ENCODE data around the gene PHF2.

PHF2 gene

DNA sequence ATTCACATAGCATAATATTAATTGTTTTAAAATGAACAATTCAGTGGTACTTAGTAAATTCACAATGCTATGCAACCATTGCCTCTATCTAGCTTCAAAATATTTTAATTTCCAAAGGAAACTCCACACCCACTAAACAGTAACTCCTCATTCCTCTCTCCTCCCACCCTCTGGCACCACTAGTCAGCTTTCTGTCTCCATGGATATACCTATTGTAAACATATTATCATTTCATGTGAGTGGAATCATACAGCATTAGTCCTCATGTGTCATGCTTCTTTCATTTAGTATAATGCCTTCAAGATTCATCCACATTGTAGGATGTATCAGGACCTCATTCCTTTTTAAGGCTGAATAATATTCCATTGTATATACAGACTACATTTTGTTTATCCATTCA is 48.6 kb downstream of the PHF2 start:
- TF ChIP-seq GATA3 (IDR thresholded peaks at IDR 0.05; ENCODE audit: low read depth, low read length) (no peak), GATA2 (IDR thresholded peaks at IDR 0.05; ENCODE audit: low read depth, low read length) (no peak)

DNA sequence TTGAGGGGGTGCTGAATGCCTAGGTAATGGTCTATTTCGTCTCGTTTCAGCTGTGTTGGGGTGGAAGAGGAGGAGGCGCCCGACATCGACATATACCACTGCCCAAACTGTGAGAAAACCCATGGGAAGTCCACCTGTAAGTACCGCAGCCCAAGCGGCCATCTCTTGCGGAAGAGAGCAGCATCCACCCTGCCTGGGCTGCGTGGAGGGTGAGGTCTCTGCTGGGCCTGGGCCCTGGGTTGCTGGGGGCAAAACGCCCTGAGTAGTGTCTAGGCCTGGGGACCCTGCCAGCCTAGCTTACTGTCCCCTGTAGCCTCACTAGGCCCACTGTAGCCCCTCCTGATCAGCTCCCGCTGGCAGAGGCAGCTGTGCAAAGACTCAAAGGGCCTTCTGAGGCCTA is 53.5 kb downstream of the PHF2 start:
- TF ChIP-seq GATA2 (IDR thresholded peaks at IDR 0.05; ENCODE audit: low read depth, low read length) (no peak), GATA3 (IDR thresholded peaks at IDR 0.05; ENCODE audit: low read depth, low read length) (no peak)

DNA sequence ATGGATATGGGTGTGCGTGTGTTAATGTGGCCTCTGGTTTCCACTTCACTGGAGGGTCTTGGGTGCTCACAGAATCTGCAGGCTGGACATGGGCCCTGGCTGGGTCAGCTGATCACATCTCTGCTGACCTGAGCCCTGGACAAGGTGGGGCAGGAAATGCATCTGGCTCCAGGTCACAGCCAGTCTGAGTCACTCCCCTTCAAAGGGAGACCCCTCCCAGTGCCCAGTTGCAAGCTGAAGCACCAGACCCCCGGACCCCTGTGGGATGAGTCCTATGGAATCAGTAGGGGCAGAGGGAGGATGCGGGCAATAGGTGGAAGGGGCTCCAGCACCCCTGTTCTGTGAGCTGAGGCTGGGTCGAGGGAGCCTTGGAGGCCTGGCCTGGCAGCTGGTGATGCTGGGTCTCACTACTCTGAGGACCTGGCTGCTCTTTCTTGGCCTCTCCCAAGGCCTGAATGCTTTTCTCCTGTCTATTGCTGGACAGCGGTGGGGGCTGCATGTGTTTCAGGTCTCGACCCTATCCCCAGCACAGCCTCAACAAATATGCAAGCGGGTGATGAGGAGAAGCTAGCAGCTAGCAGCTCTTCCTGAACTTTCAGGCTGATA is 54.5 kb downstream of the PHF2 start:
- TF ChIP-seq GATA2 (IDR thresholded peaks at IDR 0.05; ENCODE audit: low read depth, low read length): no peak
- TF ChIP-seq GATA3 (IDR thresholded peaks at IDR 0.05; ENCODE audit: low read depth, low read length): no peak

DNA sequence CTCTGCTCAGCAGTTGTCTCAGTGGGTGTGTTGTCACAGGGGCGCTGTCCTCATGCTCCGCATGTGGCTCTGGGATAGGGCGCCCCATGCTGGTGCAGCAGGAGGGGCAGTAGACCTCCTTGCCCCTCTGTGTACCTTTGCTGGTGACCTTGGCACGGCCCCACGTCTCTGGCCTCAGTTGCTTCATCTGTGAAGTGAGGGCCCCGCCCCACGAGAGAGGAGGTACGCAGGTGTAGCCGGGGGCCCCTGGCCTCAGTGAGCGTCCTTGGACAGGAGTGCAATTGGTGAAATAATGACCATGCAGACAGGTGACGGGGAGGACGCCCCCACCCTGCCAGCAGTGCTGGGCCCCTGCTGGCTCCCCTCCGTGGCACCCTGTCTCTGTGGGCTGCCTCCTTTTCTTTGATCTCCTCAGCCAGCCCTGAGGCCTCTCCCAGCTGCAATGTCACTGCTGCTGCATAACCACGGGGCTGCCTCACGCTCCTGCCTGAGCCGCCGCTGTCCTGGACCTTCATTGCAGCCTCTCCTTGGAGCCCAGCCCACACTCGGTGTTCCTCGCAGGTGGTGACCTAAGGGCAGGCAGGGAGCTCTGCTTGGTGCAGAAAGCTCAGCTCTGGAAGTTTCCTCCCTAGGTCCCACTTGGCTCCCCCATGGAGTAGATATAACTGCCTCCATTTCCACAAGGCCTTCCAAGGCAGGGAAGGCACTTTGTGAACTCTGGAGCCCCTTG is 57.3 kb downstream of the PHF2 start:
- TF ChIP-seq GATA3 (IDR thresholded peaks at IDR 0.05; ENCODE audit: low read depth, low read length): no peak
- TF ChIP-seq GATA2 (IDR thresholded peaks at IDR 0.05; ENCODE audit: low read depth, low read length): no peak

DNA sequence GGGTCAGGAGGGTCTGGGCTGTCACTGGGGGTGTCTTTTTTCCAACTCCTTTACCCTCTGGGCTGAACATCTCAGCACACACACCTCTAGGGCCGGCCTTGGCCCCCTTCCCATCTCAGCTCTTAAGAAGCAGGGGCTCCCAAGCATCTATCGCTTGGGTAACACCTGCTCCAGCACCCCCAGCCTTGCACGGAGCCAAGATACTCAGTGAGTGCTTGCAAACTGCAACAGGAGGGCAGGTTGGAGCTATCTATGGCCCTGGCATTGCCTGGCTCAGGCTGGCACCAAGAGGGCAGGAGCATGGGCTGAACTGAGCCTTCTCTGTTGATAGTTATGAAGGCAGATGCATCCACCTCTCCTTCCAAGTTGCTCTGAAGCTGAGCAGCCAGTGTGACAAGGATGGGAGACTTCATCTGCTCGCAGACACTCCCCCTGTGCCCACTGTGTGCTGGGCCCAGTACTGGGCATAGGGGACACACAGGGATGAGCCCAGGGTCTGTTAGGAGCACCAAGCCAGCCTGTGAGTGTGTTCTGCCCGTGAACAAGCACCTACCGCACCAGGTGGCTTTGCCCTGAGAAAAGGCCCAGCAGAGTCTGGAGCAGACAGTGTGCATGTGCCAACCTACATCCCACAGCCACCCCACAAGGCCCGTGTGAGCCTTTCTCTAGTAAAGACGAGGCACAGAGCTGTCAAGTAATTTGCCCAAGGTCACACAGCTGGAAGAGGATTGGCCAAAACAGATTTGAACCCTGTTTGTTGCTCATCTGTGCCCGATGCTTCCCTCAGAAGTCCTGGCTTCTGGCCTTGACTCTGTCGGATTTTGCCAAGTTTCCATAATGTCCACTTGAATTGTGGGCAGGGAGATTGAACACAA is 58.2 kb downstream of the PHF2 start:
- TF ChIP-seq GATA3 (IDR thresholded peaks at IDR 0.05; ENCODE audit: low read depth, low read length) (no peak), GATA2 (IDR thresholded peaks at IDR 0.05; ENCODE audit: low read depth, low read length) (no peak)

DNA sequence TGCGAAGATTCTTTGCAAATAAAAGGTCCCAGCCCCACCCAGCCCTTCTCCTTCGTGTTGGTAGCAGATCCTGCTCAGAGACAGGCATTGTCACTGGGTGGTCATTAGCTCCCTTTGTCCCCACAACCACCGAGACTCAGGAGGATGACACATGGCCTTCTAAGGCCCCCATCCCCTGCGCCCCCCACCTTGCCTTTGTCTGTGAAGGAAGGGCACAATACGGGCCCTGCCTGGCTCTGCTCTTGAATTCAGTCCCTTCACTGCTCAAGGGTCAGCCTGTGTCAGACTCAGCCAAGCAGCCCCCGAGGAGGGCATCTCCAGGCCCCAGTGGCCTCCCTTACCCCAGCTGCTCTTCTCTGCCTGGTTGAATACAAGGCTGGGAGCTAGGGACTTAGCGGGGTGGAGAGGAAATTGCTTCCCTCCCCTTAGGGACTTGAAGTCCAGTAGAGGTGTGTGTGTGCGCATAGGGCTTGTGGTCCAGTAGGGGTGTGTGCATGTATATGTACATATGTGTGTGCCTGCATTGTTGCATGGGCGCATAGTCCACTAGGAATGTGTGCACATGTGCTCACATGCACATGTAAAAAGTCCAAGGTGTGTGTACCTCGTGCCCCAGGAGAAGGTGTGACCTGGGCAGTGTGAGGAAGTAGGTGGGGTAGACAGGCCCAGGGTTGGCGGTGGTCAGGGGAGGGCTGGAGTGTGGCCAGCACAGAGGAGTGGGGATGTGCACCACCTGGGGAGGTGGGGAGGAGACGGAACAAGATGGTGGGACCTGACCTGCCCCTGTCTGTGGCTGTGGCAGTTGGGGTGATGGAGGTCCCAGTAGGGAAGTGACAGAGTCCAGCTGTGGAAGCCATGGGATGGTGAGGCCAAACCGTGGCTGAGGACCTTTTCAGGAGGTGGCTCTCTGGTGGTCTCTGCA is 59.1 kb downstream of the PHF2 start:
- TF ChIP-seq GATA2 (IDR thresholded peaks at IDR 0.05; ENCODE audit: low read depth, low read length) (no peak), GATA3 (IDR thresholded peaks at IDR 0.05; ENCODE audit: low read depth, low read length) (no peak)

DNA sequence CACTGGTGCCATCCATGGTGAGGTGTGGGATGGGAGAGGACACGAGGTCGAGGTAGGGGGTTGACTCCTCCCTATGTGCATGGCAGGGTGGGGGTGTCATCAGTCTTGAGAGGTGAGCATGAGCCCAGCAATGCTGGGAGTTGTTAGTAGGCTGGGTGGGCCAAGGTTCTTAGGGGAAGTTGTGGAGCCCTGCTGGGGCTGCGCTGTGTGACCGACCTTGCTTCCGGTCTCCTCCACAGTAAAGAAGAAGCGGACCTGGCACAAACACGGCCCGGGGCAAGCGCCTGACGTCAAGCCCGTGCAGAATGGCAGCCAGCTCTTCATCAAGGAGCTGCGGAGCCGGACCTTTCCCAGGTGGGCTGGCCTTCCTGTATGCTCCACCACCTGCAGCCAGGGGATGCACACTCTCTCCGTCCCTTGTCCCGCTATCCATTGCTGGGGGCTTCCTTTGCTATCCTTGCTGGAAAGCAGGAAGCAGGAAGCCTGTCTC is 59.8 kb downstream of the PHF2 start:
- no peak for TF ChIP-seq GATA3 (IDR thresholded peaks at IDR 0.05; ENCODE audit: low read depth, low read length)
- TF ChIP-seq GATA2 (IDR thresholded peaks at IDR 0.05; ENCODE audit: low read depth, low read length): no peak

DNA sequence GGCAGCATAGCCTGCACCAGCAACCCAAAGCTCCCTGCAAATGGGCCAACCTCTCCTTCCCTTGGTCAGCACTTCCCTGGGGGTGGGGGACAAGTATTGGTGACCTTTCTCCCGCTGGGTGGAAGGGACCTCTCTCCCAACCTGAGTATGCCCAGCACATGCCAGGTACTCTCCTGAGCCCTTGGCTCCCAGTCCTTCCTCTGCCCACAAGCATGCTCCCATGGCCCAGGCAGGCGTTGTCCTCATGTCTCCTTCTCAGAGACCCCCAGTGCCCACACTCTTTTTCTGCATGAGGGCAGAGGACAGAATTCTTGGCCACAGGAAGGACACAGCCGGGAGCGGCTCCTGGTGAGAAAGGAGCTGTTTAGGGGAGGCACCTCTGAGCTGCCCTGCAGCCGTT is 60.3 kb downstream of the PHF2 start:
- TF ChIP-seq GATA3 (IDR thresholded peaks at IDR 0.05; ENCODE audit: low read depth, low read length): no peak

DNA sequence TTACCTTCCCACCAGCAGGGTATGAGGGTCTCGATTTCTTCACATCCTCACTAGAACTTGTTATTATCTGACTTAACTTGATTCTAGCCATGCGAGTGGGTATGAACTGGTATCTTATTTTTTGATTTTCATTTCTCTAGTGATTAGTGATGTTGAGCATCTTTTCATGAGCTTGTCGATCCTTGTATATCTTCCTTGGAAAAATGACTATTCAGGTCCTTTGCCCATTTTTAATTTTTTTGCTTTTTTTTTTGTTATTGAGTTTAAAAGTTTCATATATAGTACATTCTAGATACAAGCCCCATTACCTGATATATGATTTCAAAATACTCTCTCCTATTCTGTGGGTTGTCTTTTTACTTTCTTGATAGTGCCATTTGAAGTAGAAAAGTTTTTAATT is 61.5 kb downstream of the PHF2 start:
- TF ChIP-seq GATA3 (IDR thresholded peaks at IDR 0.05; ENCODE audit: low read depth, low read length) (no peak), GATA2 (IDR thresholded peaks at IDR 0.05; ENCODE audit: low read depth, low read length) (no peak)

DNA sequence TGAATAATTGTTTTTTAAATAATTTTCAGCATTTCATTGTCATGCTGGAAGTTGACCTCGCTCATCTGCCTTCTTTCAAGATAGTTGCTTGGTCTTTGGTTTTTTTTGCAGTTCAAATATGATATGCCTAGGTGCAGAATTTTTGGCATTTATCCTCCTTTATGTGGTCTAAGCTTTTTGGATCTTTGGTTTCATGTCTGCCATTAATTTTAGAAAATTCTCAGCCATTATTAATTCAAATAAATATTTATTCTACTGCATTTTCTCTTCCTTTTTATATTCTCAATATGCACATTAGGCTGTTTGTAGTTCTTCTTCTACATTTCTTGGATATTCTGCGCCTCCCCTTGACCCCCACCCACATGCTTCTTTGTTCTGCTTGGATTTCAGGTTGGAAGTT is 63.6 kb downstream of the PHF2 start:
- no peak for TF ChIP-seq GATA3 (IDR thresholded peaks at IDR 0.05; ENCODE audit: low read depth, low read length)
- TF ChIP-seq GATA2 (IDR thresholded peaks at IDR 0.05; ENCODE audit: low read depth, low read length): no peak

DNA sequence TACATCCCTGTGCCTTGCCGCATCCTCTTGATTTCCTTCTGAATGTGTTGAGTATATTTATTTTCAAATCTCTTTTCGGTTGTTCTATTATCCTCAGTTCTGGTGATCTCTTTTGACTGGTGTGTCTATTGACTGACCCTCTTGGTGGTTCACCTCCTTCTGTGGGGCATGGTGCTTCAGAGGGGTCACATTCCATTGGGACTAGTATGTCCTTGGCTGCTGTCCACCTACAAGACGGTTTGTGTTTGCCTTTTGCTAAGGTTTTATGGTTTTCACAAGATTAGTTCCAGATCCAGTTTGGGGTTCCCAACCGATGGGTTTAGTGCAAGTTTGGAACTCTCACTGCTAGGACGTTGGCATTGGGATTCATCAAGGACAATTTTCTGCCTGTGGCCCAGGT is 66.6 kb downstream of the PHF2 start:
- no peak for TF ChIP-seq GATA3 (IDR thresholded peaks at IDR 0.05; ENCODE audit: low read depth, low read length)
- TF ChIP-seq GATA2 (IDR thresholded peaks at IDR 0.05; ENCODE audit: low read depth, low read length): no peak

DNA sequence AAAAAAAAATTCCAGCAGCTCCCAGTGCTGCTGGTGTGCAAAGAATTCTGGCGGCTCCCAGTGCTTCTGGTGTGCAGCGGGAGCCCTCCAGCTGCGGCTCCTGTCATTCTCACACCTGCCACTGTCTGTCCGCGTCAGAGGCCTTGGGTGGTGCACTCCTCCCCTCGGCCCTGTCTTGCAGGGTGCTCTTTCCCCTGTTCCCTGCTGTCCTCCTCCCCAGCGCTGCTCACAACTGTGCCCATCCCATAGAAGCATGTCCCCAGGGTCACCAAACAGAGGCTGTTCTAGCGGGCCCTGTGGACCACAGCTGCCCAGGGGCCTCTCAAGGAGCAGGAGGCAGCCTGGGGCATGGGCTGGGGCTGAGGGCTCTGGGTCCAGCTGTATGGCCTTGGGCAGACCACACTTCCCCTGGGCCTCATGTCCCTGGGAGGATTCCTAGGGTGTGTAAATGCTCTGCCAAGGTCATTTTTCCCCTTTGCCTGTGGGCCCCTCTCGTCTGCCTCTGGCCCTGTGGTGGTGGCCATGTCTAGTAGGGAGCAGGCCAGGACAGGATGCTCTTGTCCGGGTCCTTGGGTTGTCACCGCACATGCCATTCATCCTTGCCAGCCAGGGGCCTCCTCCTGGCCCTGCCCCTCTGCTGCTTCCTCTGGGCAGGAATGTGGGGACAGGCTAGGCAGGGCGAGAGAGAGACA is 68.2 kb downstream of the PHF2 start:
- TF ChIP-seq GATA3 (IDR thresholded peaks at IDR 0.05; ENCODE audit: low read depth, low read length) (no peak), GATA2 (IDR thresholded peaks at IDR 0.05; ENCODE audit: low read depth, low read length) (no peak)
